GM23248 (cell line): ENCODE measurements around the gene VGLL3. TPM values are rescaled to one million over a fixed set of nuclear protein-coding genes. Genes with fewer than 3 reads are reported as not detected.
"Not testable (repeated sequence)": the region's sequence is repeated elsewhere in the genome, so short reads cannot be mapped to it uniquely, and the experiment has no call there.

ENCODE experiments used
- DNase-seq: peaks from one replicate; pipeline ENCODE4 v3.0.0-alpha.2; 2015
- H2AFZ ChIP-seq: fragments of 200-600 bp; sonication (generic); 2 replicates; pipeline ENCODE4 v1.6.1; 2016; ENCODE audit warnings: antibody characterized with exemption
- H3F3A ChIP-seq: fragments of 200-600 bp; sonication (generic); 2 replicates; pipeline ENCODE4 v1.6.1; 2016; ENCODE audit warnings: mild to moderate bottlenecking, antibody characterized with exemption, mixed run types; ENCODE audit not compliant: insufficient read depth
- H3K27ac ChIP-seq: fragments of 200-600 bp; sonication (generic); 2 replicates; pipeline ENCODE4 v1.5.1; 2016; ENCODE audit warnings: mild to moderate bottlenecking
- H3K27me3 ChIP-seq: fragments of 200-600 bp; sonication (generic); replicated peaks from 2 replicates; pipeline ENCODE4 v1.6.1; 2016; ENCODE audit warnings: mild to moderate bottlenecking; ENCODE audit not compliant: insufficient read depth
- H3K36me3 ChIP-seq: fragments of 200-600 bp; sonication (generic); 2 replicates; pipeline ENCODE4 v1.6.1; 2016; ENCODE audit warnings: low read depth, mild to moderate bottlenecking
- H3K4me1 ChIP-seq: fragments of 200-600 bp; sonication (generic); 2 replicates; pipeline ENCODE4 v1.6.1; 2016; ENCODE audit warnings: mild to moderate bottlenecking; ENCODE audit not compliant: insufficient read depth
- H3K4me2 ChIP-seq: fragments of 200-600 bp; sonication (generic); one replicate; pipeline ENCODE4 v1.6.1; 2016; ENCODE audit warnings: mild to moderate bottlenecking; ENCODE audit not compliant: unreplicated experiment
- H3K4me3 ChIP-seq: fragments of 200-600 bp; sonication (generic); 2 replicates; pipeline ENCODE4 v1.5.1; 2016; ENCODE audit warnings: mild to moderate bottlenecking
- H3K79me2 ChIP-seq: fragments of 200-600 bp; sonication (generic); 2 replicates; pipeline ENCODE4 v1.6.1; 2016; ENCODE audit warnings: mild to moderate bottlenecking; ENCODE audit not compliant: insufficient read depth
- H3K9ac ChIP-seq: fragments of 200-600 bp; sonication (generic); 2 replicates; pipeline ENCODE4 v1.6.1; 2016; ENCODE audit warnings: mild to moderate bottlenecking
- H3K9me2 ChIP-seq: fragments of 200-600 bp; sonication (generic); 2 replicates; pipeline ENCODE4 v1.6.1; 2016; ENCODE audit warnings: mixed run types, mild to moderate bottlenecking, moderate library complexity; ENCODE audit not compliant: insufficient read depth
- H3K9me3 ChIP-seq: fragments of 200-600 bp; sonication (generic); one replicate; pipeline ENCODE4 v1.6.1; 2017; ENCODE audit warnings: low read depth
- H4K20me1 ChIP-seq: fragments of 200-600 bp; sonication (generic); 2 replicates; pipeline ENCODE4 v1.6.0; 2016; ENCODE audit not compliant: insufficient read depth
- EZH2 ChIP-seq: fragments of 200-600 bp; sonication (generic); IDR thresholded peaks from 2 replicates; pipeline ENCODE4 v1.6.1; 2018; ENCODE audit warnings: antibody characterized with exemption, mild to moderate bottlenecking; ENCODE audit not compliant: insufficient read depth, poor library complexity, severe bottlenecking
- EZH2phosphoT487 ChIP-seq: fragments of 200-600 bp; sonication (generic); IDR thresholded peaks from 2 replicates; pipeline ENCODE4 v1.6.1; 2018; ENCODE audit warnings: antibody characterized with exemption, moderate library complexity, mild to moderate bottlenecking, low read depth; ENCODE audit not compliant: insufficient read depth
- whole genome bisulfite sequencing, 2 experiments: methylation state at CpG; one replicate each; pipeline ENCODE4 v1.1.6; 2015 to 2017; ENCODE audit warnings: low lambda C conversion rate in 2 of 2, low coverage in 1 of 2; ENCODE audit errors: missing lambda C conversion rate in 2 of 2; 5-methylcytosine and 5-hydroxymethylcytosine counted together
- in situ Hi-C: fragments of 300-500 bp; cut with MboI; formaldehyde crosslinking; loops from 2 replicates; pipeline ENCODE4 v1.15.0; 2020
- polyA plus RNA-seq: library from polyadenylated mRNA; unstranded; fragments of >200 nt; fragmentation: Nextera tagmentation; extraction: Ambion mirVana; gene quantifications from 2 replicates; pipeline ENCODE4 v1.2.1, GENCODE V29; 2016
- total RNA-seq: library from RNA; depleted of rRNA; stranded (reverse); fragments of >200 nt; shearing (Covaris generic); gene quantifications from 2 replicates; pipeline ENCODE4 v1.2.3, GENCODE V29; 2014

The VGLL3 gene
- total and polyA plus RNA-seq, 2 experiments from 2014 or later = 85.4 to 213 TPM

DNA sequence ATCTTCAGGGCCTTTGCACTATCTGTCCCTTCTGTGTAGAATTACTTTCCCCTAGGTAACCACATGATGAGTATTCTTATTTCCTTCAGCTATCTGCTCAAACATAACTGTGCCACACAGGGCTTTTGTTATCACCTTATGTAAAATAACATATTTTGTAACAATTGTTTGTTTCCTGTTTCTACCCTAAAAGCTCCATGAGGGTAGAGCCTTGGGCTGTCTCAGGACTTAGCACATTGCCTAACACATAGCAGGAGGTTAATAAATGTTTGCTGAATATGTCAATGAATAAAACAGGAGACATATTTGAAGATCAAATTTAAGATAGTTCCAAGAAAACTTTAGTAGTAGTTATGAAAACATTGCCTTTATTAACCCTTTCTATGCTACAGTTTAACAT is 14.7 kb downstream of the VGLL3 start:
- Histone ChIP-seq H3K4me3 (no peak overlapping the region), H3K4me2 (peak overlapping the region; percentile 18), H3F3A (peaks cover 88% of the 10 kb centered on the region), H4K20me1 (no peaks in the 10 kb centered on the region; the same call in 1 of the 2 replicates), H3K27me3 (no peaks in the 10 kb centered on the region), H3K36me3 (peaks cover 72% of the 10 kb centered on the region), H3K9ac (no peak overlapping the region), H3K9me3 (no peaks in the 10 kb centered on the region), H3K9me2 (no peaks in the 10 kb centered on the region), H3K4me1 (peaks cover 93% of the 10 kb centered on the region), H3K79me2 (peaks cover 100% of the 10 kb centered on the region), H2AFZ (no peak overlapping the region), H3K27ac (peak overlapping the region; percentile 52)
- in situ Hi-C loops = no loop called here
- TF ChIP-seq EZH2 (no peak), EZH2phosphoT487 (no peak)
- DNase-seq = no peak

DNA sequence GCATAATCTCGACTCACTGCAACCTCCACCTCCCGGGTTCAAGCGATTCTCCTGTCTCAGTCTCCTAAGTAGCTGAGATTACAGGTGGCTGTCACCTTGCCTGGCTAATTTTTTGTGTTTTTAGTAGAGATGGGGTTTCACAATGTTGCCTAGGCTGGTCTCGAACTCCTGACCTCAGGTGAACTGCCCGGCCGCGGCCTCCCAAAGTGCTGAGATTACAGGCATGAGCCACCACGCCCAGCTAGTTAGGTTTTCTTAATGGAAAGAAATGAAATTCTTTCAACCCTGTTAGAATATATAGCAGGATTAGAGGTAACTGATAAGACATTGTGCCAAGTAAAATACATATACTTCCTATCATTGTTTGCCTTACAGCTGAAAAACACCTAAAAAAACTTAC is 16.8 kb downstream of the VGLL3 start:
- Histone ChIP-seq H3K79me2 (peaks cover 100% of the 10 kb centered on the region), H3K36me3 (peaks cover 75% of the 10 kb centered on the region), H3K4me2 (peak overlapping the region; percentile 53), H3K9ac (peak overlapping the region; percentile 46; the same call in 1 of the 2 replicates), H3F3A (peaks cover 90% of the 10 kb centered on the region), H3K27ac (peak overlapping the region; percentile 85), H3K4me1 (peaks cover 79% of the 10 kb centered on the region)
- H3K4me3 ChIP-seq, DNase-seq, H3K9me2 ChIP-seq, H3K27me3 ChIP-seq, in situ Hi-C loops, H2AFZ ChIP-seq, H4K20me1 ChIP-seq, H3K9me3 ChIP-seq: not testable (repeated sequence)
- 96 to 98% methylated on average over 8 of the region's 8 CpGs for WGBS, 2 experiments

DNA sequence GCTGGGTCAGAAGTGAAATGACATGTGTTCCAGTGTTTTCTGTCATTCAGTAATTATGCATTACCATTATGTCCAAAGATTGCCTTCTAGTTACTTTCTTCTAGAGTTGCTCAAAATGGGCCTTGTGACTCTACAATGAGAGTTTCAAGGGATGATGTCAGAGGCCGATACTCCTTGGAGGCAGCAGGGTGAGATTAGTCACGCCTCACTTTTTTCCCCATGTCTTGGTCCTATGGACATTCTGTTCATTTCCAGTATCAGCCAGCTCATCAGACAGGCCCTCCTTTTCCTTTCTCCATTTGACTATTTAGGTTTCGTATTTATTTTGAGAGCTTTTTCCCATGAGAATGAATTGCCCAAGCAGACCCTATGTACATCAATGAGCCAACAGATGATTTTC is 17.5 kb downstream of the VGLL3 start:
- Histone ChIP-seq H3K4me1 (peaks cover 73% of the 10 kb centered on the region), H3K27ac (peak overlapping the region; percentile 85), H3K4me3 (no peak overlapping the region), H2AFZ (no peak overlapping the region), H4K20me1 (no peaks in the 10 kb centered on the region; the same call in 1 of the 2 replicates), H3K36me3 (peaks cover 77% of the 10 kb centered on the region), H3F3A (peaks cover 84% of the 10 kb centered on the region), H3K79me2 (peaks cover 100% of the 10 kb centered on the region), H3K27me3 (no peaks in the 10 kb centered on the region), H3K9ac (peak overlapping the region; percentile 46), H3K4me2 (peak overlapping the region; percentile 53), H3K9me2 (no peaks in the 10 kb centered on the region), H3K9me3 (no peaks in the 10 kb centered on the region)
- WGBS, 2 experiments = 0 to 1% methylated on average over 3 of the region's 3 CpGs
- peak; percentile 98 for DNase-seq
- in situ Hi-C loops = no loop called here
- TF ChIP-seq EZH2 = no peak
- no peak for TF ChIP-seq EZH2phosphoT487

DNA sequence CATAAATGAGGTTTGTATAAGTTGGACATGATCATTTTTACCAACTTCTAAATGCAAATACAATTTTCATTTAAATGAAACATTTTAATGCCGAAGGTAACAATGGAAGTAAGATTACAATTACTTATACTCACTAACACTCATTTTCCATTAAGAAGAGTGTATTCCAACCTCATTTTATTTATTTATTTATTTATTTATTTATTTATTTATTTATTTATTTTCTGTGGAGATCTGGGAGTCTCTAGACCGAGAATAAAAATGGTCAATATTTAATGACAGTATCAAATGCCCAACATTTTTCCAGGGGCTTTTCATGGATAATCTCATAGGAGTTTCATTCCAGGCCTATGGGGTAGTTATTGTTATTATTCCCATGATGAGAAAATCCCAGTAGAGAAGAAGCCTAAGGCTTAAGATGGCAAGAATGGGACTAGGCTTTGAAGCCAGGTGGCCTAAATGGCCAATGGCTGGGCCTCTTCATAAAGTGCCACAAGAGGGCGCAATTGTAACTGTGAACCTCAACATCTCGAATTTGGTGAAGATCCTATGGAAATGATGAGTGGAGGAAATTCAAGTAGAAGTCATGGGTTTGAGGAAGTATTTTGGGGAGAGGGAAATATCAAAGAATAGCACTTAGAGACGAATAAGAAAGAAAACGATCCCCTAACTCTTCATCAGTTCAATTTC is 21.3 kb downstream of the VGLL3 start:
- Histone ChIP-seq H3K9me3 (no peaks in the 10 kb centered on the region), H3F3A (peaks cover 87% of the 10 kb centered on the region), H3K9ac (no peak overlapping the region), H2AFZ (no peak overlapping the region), H3K9me2 (no peaks in the 10 kb centered on the region), H4K20me1 (no peaks in the 10 kb centered on the region; the same call in none of the 2 replicates), H3K79me2 (peaks cover 100% of the 10 kb centered on the region), H3K4me3 (no peak overlapping the region), H3K4me2 (no peak overlapping the region), H3K36me3 (peaks cover 82% of the 10 kb centered on the region), H3K27me3 (no peaks in the 10 kb centered on the region), H3K27ac (no peak overlapping the region), H3K4me1 (peaks cover 66% of the 10 kb centered on the region)
- no peak for TF ChIP-seq EZH2phosphoT487
- no peak for TF ChIP-seq EZH2
- peak; percentile 74 for DNase-seq
- in situ Hi-C loops = no loop called here
- 50 to 51% methylated on average over 6 of the region's 6 CpGs for WGBS, 2 experiments
